SU-DHL-6 (cell line): ENCODE data around the gene KATNAL1.

Experiments used
- H2AFZ ChIP-seq: fragments of 200-600 bp; sonication (generic); 2 replicates; pipeline ENCODE4 v1.6.1; 2014; ENCODE audit warnings: low read depth, mild to moderate bottlenecking, moderate library complexity, mixed read lengths, antibody characterized with exemption, low read length; ENCODE audit not compliant: severe bottlenecking
- H3F3A ChIP-seq: fragments of 200-600 bp; shearing (Covaris generic); 2 replicates; pipeline ENCODE4 v1.6.0; 2016; ENCODE audit warnings: antibody characterized with exemption, mild to moderate bottlenecking; ENCODE audit not compliant: insufficient read depth
- H3K27ac ChIP-seq: fragments of 200-600 bp; sonication (generic); 2 replicates; pipeline ENCODE4 v1.5.1; 2016; ENCODE audit warnings: low read depth, mild to moderate bottlenecking, low read length, moderate library complexity, mixed read lengths
- H3K27me3 ChIP-seq: fragments of 200-600 bp; sonication (generic), shearing (Covaris generic); 2 replicates; pipeline ENCODE4 v1.6.0; 2014; ENCODE audit warnings: mild to moderate bottlenecking, low read length
- H3K36me3 ChIP-seq: fragments of 200-600 bp; sonication (generic); 2 replicates; pipeline ENCODE4 v1.6.1; 2014; ENCODE audit warnings: mild to moderate bottlenecking, low read length, mixed read lengths
- H3K4me2 ChIP-seq: fragments of 300-600, 200-600 bp; shearing (Covaris generic), sonication (generic); 2 replicates; pipeline ENCODE4 v1.6.0; 2014; ENCODE audit warnings: low read length, low read depth, mild to moderate bottlenecking; ENCODE audit not compliant: poor library complexity, severe bottlenecking
- H3K4me3 ChIP-seq: fragments of 200-600 bp; sonication (generic); 2 replicates; pipeline ENCODE4 v1.5.1; 2014; ENCODE audit warnings: antibody characterized with exemption, low read length, mild to moderate bottlenecking, mixed read lengths; ENCODE audit not compliant: insufficient read depth, poor library complexity, severe bottlenecking
- H3K79me2 ChIP-seq: fragments of 200-600 bp; sonication (generic); 2 replicates; pipeline ENCODE4 v1.6.1; 2014; ENCODE audit warnings: mild to moderate bottlenecking, low read length, moderate library complexity; ENCODE audit not compliant: insufficient read depth
- H3K9ac ChIP-seq: fragments of 200-600 bp; sonication (generic); 2 replicates; pipeline ENCODE4 v1.7.0; 2014; ENCODE audit warnings: mild to moderate bottlenecking, low read length
- H3K9me2 ChIP-seq: fragments of 200-600 bp; sonication (generic); replicated peaks from 2 replicates; pipeline ENCODE4 v1.6.1; 2014; ENCODE audit warnings: low read length; ENCODE audit not compliant: insufficient read depth
- H3K9me3 ChIP-seq: fragments of 200-600 bp; sonication (generic); 2 replicates; pipeline ENCODE4 v1.6.1; 2014; ENCODE audit warnings: low read length, mixed read lengths; ENCODE audit not compliant: insufficient read depth
- H4K20me1 ChIP-seq: fragments of 200-600 bp; sonication (generic); 2 replicates; pipeline ENCODE4 v1.6.1; 2014; ENCODE audit warnings: low read depth, mild to moderate bottlenecking, antibody characterized with exemption, low read length, moderate library complexity, mixed read lengths
- CTCF ChIP-seq: fragments of 200-600 bp; sonication (generic); IDR thresholded peaks from one replicate; pipeline ENCODE4 v1.5.1; 2017; ENCODE audit warnings: antibody characterized with exemption, mild to moderate bottlenecking, low read length, moderate library complexity; ENCODE audit not compliant: insufficient read depth, poor library complexity, severe bottlenecking
- EZH2phosphoT487 ChIP-seq: fragments of 200-600 bp; sonication (generic), shearing (Covaris generic); conservative IDR thresholded peaks from 2 replicates; pipeline ENCODE4 v1.6.1; 2018; ENCODE audit warnings: mild to moderate bottlenecking, antibody characterized with exemption, low read length, moderate library complexity, mixed read lengths

Gene KATNAL1

GRCh38 chr13:30337061-30337610, 29.8 kb upstream of the KATNAL1 start:
- no peaks in the 10 kb centered on the region for H3K36me3 ChIP-seq
- H3F3A ChIP-seq, result peaks cover 23% of the 10 kb centered on the region
- no peaks in the 10 kb centered on the region for H3K9me3 ChIP-seq
- no peaks in the 10 kb centered on the region for H4K20me1 ChIP-seq
- H3K4me2 ChIP-seq, result no peak overlapping the region
- no peak overlapping the region for H3K27ac ChIP-seq
- no peaks in the 10 kb centered on the region for H3K27me3 ChIP-seq
- no peak overlapping the region for H3K9ac ChIP-seq
- H2AFZ ChIP-seq, result no peak overlapping the region
- H3K79me2 ChIP-seq, result no peaks in the 10 kb centered on the region; the same call in 1 of the 2 replicates
- TF ChIP-seq EZH2phosphoT487, result no peak
- TF ChIP-seq CTCF, result no peak
- no peak overlapping the region for H3K4me3 ChIP-seq
- H3K9me2 ChIP-seq, result no peaks in the 10 kb centered on the region

DNA sequence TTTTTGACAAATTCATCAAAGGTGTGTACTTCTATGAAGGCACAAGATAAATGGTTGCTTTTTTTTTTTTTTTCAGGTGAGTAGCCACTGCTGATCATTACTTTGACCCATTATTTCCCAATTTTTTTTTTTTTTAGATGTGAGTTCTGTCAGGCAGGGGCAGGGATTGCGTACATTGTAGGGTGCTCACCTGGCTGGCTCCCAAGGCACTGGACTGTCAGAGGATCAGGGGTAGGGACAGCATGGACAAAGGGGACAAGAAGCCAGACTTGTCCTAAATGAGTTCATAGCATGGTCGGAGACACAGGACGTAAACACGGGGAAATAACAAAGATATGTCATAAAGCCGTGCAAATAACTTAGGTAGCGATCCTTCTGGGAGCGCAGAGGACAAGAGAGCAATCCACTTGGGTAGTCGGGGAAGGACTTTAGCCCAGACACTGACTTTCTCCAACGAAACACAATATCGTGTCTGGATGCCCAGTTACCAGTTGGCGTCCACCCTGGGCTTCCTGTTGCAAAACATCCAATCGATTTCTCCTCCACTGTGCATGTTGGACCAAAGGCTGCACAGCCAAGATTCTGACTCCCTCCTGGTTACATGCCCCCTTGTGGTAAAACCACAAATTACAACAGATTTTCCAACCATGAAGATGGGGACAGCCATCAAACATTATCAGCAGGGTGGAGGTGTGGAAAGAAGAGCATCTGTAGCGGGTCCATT, 27.5 kb upstream of the KATNAL1 start:
- Histone ChIP-seq H3F3A (peaks cover 43% of the 10 kb centered on the region), H3K9me2 (no peaks in the 10 kb centered on the region), H3K27ac (peak overlapping the region; percentile 96), H3K4me3 (no peak overlapping the region), H3K9me3 (no peaks in the 10 kb centered on the region), H3K9ac (peak overlapping the region; percentile 51), H4K20me1 (no peaks in the 10 kb centered on the region), H3K4me2 (peak overlapping the region; percentile 77), H3K27me3 (no peaks in the 10 kb centered on the region), H2AFZ (no peak overlapping the region), H3K36me3 (no peaks in the 10 kb centered on the region), H3K79me2 (no peaks in the 10 kb centered on the region; the same call in 1 of the 2 replicates)
- peak; percentile 37 for TF ChIP-seq CTCF
- no peak for TF ChIP-seq EZH2phosphoT487

- H2AFZ ChIP-seq, result no peak overlapping the region
These were observed 26.3 kb upstream of the KATNAL1 start for GRCh38 chr13:30333616-30334015.

More at GRCh38 chr13:30333616-30334015, 26.3 kb upstream of the KATNAL1 start:
- Histone ChIP-seq H3K9me2 (no peaks in the 10 kb centered on the region), H3K9me3 (no peaks in the 10 kb centered on the region), H3K4me2 (peak overlapping the region; percentile 77), H3K4me3 (peak overlapping the region; percentile 29), H4K20me1 (no peaks in the 10 kb centered on the region), H3K36me3 (no peaks in the 10 kb centered on the region), H3K27ac (peak overlapping the region; percentile 96), H3F3A (peaks cover 53% of the 10 kb centered on the region), H3K27me3 (no peaks in the 10 kb centered on the region), H3K9ac (peak overlapping the region; percentile 51), H3K79me2 (no peaks in the 10 kb centered on the region; the same call in 1 of the 2 replicates)
- TF ChIP-seq CTCF (no peak), EZH2phosphoT487 (no peak)
